HG03066 (cell line): ENCODE data around the gene CAMLG.

ENCODE experiments used
- ATAC-seq: cut with Tn5 transposase; IDR thresholded peaks from one replicate; pipeline ENCODE4 v1.9.1; 2021; ENCODE audit warnings: low read depth; ENCODE audit not compliant: unreplicated experiment

CAMLG gene

GRCh38 chr5:134772461-134773125 is 34.2 kb downstream of the CAMLG start:
- ATAC-seq, result no peak

- no peak for ATAC-seq
These were observed 39.0 kb downstream of the CAMLG start for GRCh38 chr5:134777366-134777765.

- ATAC-seq, result no peak
These were observed 46.0 kb downstream of the CAMLG start for GRCh38 chr5:134784241-134784920.

GRCh38 chr5:134784946-134785620 is 46.7 kb downstream of the CAMLG start:
- no peak for ATAC-seq

GRCh38 chr5:134787692-134788091 is 49.3 kb downstream of the CAMLG start:
- ATAC-seq, result no peak

GRCh38 chr5:134791580-134791979 is 53.2 kb downstream of the CAMLG start:
- ATAC-seq, result no peak

GRCh38 chr5:134792286-134792685 is 53.9 kb downstream of the CAMLG start:
- no peak for ATAC-seq

- ATAC-seq, result no peak
These were observed 54.8 kb downstream of the CAMLG start for GRCh38 chr5:134793111-134793510.

- ATAC-seq, result no peak
These were observed 55.7 kb downstream of the CAMLG start for GRCh38 chr5:134794082-134794481.

GRCh38 chr5:134794819-134795218 is 56.5 kb downstream of the CAMLG start:
- no peak for ATAC-seq

- no peak for ATAC-seq
These were observed 60.1 kb downstream of the CAMLG start for GRCh38 chr5:134798468-134798867.
